ENCODE results near the gene TMEM234.

GRCh38 chr1:32197074-32197473, 25.1 kb downstream of the TMEM234 start:
- TF ChIP-seq MAFK (IDR thresholded peaks at IDR 0.05; ENCODE audit: partially characterized antibody) (no peak), CEBPB (IDR thresholded peaks at IDR 0.05) (no peak), ELK1 (IDR thresholded peaks at IDR 0.05; ENCODE audit: low read depth, low read length) (no peak), CTCF (IDR thresholded peaks at IDR 0.05) (no peak), SMC3 (IDR thresholded peaks at IDR 0.05) (no peak), RAD21 (conservative IDR thresholded peaks at IDR 0.05 in 1 of 2, IDR thresholded peaks at IDR 0.05 in 1 of 2) (no peak), USF2 (IDR thresholded peaks at IDR 0.05) (no peak)

Data from A549 (cell line).